Kidney (tissue), 14 donors: ENCODE results near the gene IFRD2. TPM values are rescaled to one million over a fixed set of nuclear protein-coding genes. Genes with fewer than 3 reads are reported as not detected.

Source experiments
- DNase-seq, 5 donors: peaks; one replicate each; pipeline ENCODE4 v3.0.0-alpha.2; 2013 to 2020
- FAIRE-seq: peaks from 2 replicates; lab custom pipeline; 2012; peaks lifted over from hg19 to GRCh38; lab: Jason Lieb, UNC
- H3K27ac ChIP-seq, 2 donors: one replicate each; pipeline ENCODE4 v1.7.0; 2013; ENCODE audit warnings: low read depth in 2 of 2, low read length in 2 of 2, inconsistent platforms in 1 of 2
- H3K27me3 ChIP-seq: one replicate; pipeline ENCODE4 v1.7.1; 2013; ENCODE audit warnings: low read length, inconsistent platforms; ENCODE audit not compliant: control insufficient read depth, insufficient read depth
- H3K36me3 ChIP-seq, 3 donors: one replicate each; pipeline versions ENCODE4 v1.7.0 to v1.7.1; 2013; ENCODE audit warnings: low read length in 3 of 3, control low read depth in 1 of 3, inconsistent platforms in 1 of 3; ENCODE audit not compliant: insufficient read depth in 3 of 3, control insufficient read depth in 2 of 3
- H3K4me1 ChIP-seq, 3 donors: one replicate each; pipeline versions ENCODE4 v1.7.0 to v1.7.1; 2013; ENCODE audit warnings: low read length in 3 of 3, inconsistent platforms in 1 of 3, low read depth in 1 of 3; ENCODE audit not compliant: control insufficient read depth in 2 of 3, insufficient read depth in 2 of 3
- H3K4me3 ChIP-seq, 3 donors: one replicate each; pipeline versions ENCODE4 v1.7.0 to v1.8.1; 2013; ENCODE audit warnings: low read length in 3 of 3, control low read depth in 1 of 3, inconsistent platforms in 1 of 3
- H3K9ac ChIP-seq, 3 donors: one replicate each; pipeline versions ENCODE4 v1.7.0 to v1.7.1; 2013; ENCODE audit warnings: low read length in 3 of 3, control low read depth in 1 of 3, inconsistent platforms in 1 of 3
- H3K9me3 ChIP-seq, 3 donors: one replicate each; pipeline versions ENCODE4 v1.7.0 to v1.7.1; 2013; ENCODE audit warnings: low read length in 3 of 3, control low read depth in 1 of 3, inconsistent platforms in 1 of 3; ENCODE audit not compliant: control insufficient read depth in 2 of 3, insufficient read depth in 1 of 3
- CTCF ChIP-seq: IDR thresholded peaks from 3 replicates; pipeline ENCODE4 v1.5.1; 2012; ENCODE audit warnings: mild to moderate bottlenecking, moderate library complexity, borderline replicate concordance; ENCODE audit not compliant: insufficient read depth; ENCODE audit errors: extremely low read depth
- intact Hi-C: fragments of 100-400 bp; cut with DNase I; formaldehyde crosslinking; loops from one replicate; pipeline ENCODE4 v1.11.1; 2022
- polyA plus RNA-seq: library from polyadenylated mRNA; stranded (reverse); fragments of 350-450 nt; fragmentation: Illumina TruSeq; extraction: RNeasy Lipid Tissue Mini Kit (QIAGEN cat#74804); gene quantifications from one replicate; pipeline ENCODE4 v1.2.3, GENCODE V29; 2014; ENCODE audit warnings: low read depth, low replicate concordance; ENCODE audit not compliant: insufficient read depth
- total RNA-seq: library from RNA; stranded (reverse); fragmentation: NEBNext Ultra II Directional; extraction: Animal tissue kit (Norgen Biotek cat#: 25700); gene quantifications from one replicate; pipeline ENCODE4 v1.2.1, GENCODE V29; 2021
- donor health status: control.
- donor health status: control.
- donor health status: control.
- donor health status: control.
- donor health status: control.
- donor health status: DM: yes; HTN: yes; CAD: no.
- donor health status: Normal renal cell carcinoma (clear cell type).

IFRD2 gene
- total and polyA plus RNA-seq, 2 donors from 2014 or later = 54.1 to 78.1 TPM

GRCh38 chr3:50266836-50267235 is 25.4 kb downstream of the IFRD2 start:
- peak in 2 of 5 donors; percentile 15 to 68 for DNase-seq
- no peak for TF ChIP-seq CTCF
- no peaks in the 10 kb centered on the region for H3K36me3 ChIP-seq
- no peaks in the 10 kb centered on the region for H3K9me3 ChIP-seq
- H3K4me3 ChIP-seq = peak overlapping the region; percentile 42 to 84 (median 73)
- H3K27me3 ChIP-seq = no peaks in the 10 kb centered on the region
- peak overlapping the region; percentile 91 to 94 for H3K27ac ChIP-seq
- FAIRE-seq = no peak
- H3K4me1 ChIP-seq = peaks cover 0 to 59% (median 42%) of the 10 kb centered on the region in 3 donors
- intact Hi-C loops = no loop called here
- H3K9ac ChIP-seq = peak overlapping the region in 2 of 3 donors; percentile 66 to 95

- no peak for FAIRE-seq
- intact Hi-C loops = no loop called here
- Histone ChIP-seq H3K9me3 (no peaks in the 10 kb centered on the region), H3K27ac (peak overlapping the region; percentile 91 to 94), H3K9ac (peak overlapping the region in 1 of 3 donors; percentile 95), H3K4me1 (peaks cover 0 to 56% (median 34%) of the 10 kb centered on the region in 3 donors), H3K27me3 (no peaks in the 10 kb centered on the region), H3K4me3 (peak overlapping the region in 1 of 3 donors; percentile 84), H3K36me3 (no peaks in the 10 kb centered on the region)
- no peak for TF ChIP-seq CTCF
- peak in 2 of 5 donors; percentile 21 to 67 for DNase-seq
Observed at GRCh38 chr3:50266017-50266416, 26.2 kb downstream of the IFRD2 start.

GRCh38 chr3:50265571-50265970 is 26.7 kb downstream of the IFRD2 start:
- H3K4me1 ChIP-seq = peaks cover 0 to 57% (median 29%) of the 10 kb centered on the region in 3 donors
- peak overlapping the region in 1 of 3 donors; percentile 95 for H3K9ac ChIP-seq
- H3K36me3 ChIP-seq = no peaks in the 10 kb centered on the region
- FAIRE-seq (no peak), DNase-seq (peak in 1 of 5 donors; percentile 71)
- no peak for TF ChIP-seq CTCF
- H3K27ac ChIP-seq = peak overlapping the region; percentile 91 to 94
- no peaks in the 10 kb centered on the region for H3K27me3 ChIP-seq
- no peaks in the 10 kb centered on the region for H3K9me3 ChIP-seq
- intact Hi-C loops = no loop called here
- peak overlapping the region in 1 of 3 donors; percentile 17 for H3K4me3 ChIP-seq
